ENCODE data around the gene NOS1AP. TPM values are rescaled to one million over a fixed set of nuclear protein-coding genes. Genes with fewer than 3 reads are reported as not detected.

The NOS1AP gene
- total RNA-seq, 2 experiments from 2014 or later, result not detected

DNA sequence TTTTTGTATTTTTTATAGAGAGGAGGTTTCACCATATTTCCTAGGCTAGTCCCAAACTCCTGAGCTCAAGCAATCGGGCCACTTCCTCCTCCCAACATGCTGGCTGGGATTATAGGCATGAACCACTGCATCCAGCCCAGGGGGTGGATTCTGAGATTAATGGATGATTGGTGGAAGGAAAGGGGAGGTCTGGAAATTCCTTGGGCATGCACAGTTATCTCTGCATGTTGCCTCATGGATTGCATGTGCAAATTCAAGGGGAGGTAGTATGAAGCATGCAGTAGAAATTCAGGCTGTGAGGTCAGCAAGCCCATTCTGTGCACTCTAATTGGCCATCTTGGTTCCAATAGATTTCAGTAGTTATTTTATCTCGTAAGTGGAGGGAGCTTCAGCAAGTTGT is 182.7 kb downstream of the NOS1AP start:
- DNase-seq, result no peak
- ATAC-seq, result no peak
- Mint-ChIP-seq H3K9me3 (ENCODE audit: low read depth) (no peaks in the 10 kb centered on the region), H3K4me3 (no peak overlapping the region), H3K27ac (no peak overlapping the region), H3K4me1 (no peaks in the 10 kb centered on the region), H3K27me3 (peaks cover 8% of the 10 kb centered on the region), H3K36me3 (no peaks in the 10 kb centered on the region)
- CTCF ChIA-PET, result no interaction called here

DNA sequence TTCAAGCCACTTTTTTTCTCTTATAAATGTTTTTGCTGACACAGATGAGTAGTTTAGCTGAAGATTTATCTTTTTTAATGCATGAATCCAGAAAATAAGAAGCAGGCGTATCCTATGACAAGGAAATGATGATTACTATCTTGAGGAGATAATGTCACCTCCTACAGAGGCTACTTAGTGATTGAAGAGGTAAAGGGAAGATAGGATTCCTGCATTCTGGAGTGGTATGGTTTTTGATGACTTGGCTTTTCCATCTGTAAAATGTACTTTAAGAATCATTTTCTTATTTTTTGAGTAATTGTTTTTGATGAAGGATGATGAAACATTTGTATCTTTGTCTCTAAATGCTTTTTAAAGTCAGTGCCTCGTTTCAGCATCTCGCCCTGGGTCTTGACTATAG is 184.3 kb downstream of the NOS1AP start:
- H3K27me3 Mint-ChIP-seq, result peaks cover 8% of the 10 kb centered on the region
- H3K36me3 Mint-ChIP-seq, result no peaks in the 10 kb centered on the region
- no peaks in the 10 kb centered on the region for H3K4me1 Mint-ChIP-seq
- no peaks in the 10 kb centered on the region for H3K9me3 Mint-ChIP-seq (ENCODE audit: low read depth)
- ATAC-seq, result no peak
- CTCF ChIA-PET, result interaction anchor here (1.3 kb wide), 1 partner anchor 14 kb away, joined by 3 read pairs; no protein-coding TSS in a partner anchor
- no peak overlapping the region for H3K27ac Mint-ChIP-seq
- DNase-seq, result no peak
- no peak overlapping the region for H3K4me3 Mint-ChIP-seq

DNA sequence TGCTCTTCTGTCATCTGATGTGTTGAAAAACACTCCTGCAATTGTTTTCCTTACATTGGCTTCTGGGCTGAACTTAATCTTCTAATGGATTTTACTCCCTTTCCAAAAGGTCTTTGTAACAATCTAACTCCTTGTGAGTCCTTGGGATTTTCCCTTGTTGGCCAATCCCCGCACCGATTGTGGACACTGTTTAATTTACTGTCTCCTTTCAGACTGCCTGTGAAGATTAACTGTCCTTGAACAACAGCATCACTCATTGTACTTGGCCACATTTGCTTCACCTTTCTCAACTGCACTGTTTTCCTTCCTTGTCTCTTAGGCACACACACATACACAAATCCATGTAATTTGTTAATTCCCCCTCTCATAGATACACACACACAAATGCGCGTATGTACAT is 186.8 kb downstream of the NOS1AP start:
- no peak overlapping the region for H3K4me3 Mint-ChIP-seq

DNA sequence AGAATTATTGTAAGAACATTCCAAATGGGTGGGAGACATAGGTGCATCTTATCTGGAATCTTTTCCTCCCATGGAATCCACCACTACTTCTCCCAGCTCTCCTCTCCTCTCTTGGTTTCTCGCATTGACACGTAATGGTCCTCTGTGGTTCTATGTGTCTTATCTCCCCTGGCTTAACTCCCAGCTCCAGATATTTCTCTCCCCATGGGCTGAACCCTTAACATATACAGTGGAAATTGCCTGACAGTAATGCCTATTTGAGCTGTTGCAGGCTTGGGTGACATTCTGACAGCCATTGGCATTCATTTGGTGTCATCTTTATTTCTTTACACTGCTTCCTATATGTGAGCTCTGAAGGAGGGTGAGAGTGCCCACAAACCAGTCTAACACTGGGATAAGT is 188.9 kb downstream of the NOS1AP start:
- H3K9me3 Mint-ChIP-seq (ENCODE audit: low read depth), result no peaks in the 10 kb centered on the region
- CTCF ChIA-PET, result no interaction called here
- no peak overlapping the region for H3K27ac Mint-ChIP-seq
- no peaks in the 10 kb centered on the region for H3K36me3 Mint-ChIP-seq
- no peak overlapping the region for H3K4me3 Mint-ChIP-seq
- DNase-seq (no peak), ATAC-seq (no peak)
- H3K4me1 Mint-ChIP-seq, result no peaks in the 10 kb centered on the region
- peaks cover 23% of the 10 kb centered on the region for H3K27me3 Mint-ChIP-seq

More for the DNA sequence above, 186.8 kb downstream of the NOS1AP start:
- Mint-ChIP-seq H3K9me3 (ENCODE audit: low read depth) (no peaks in the 10 kb centered on the region), H3K4me1 (no peaks in the 10 kb centered on the region), H3K27me3 (peaks cover 14% of the 10 kb centered on the region), H3K36me3 (no peaks in the 10 kb centered on the region), H3K27ac (no peak overlapping the region)
- ATAC-seq (no peak), DNase-seq (no peak)
- CTCF ChIA-PET, result no interaction called here

DNA sequence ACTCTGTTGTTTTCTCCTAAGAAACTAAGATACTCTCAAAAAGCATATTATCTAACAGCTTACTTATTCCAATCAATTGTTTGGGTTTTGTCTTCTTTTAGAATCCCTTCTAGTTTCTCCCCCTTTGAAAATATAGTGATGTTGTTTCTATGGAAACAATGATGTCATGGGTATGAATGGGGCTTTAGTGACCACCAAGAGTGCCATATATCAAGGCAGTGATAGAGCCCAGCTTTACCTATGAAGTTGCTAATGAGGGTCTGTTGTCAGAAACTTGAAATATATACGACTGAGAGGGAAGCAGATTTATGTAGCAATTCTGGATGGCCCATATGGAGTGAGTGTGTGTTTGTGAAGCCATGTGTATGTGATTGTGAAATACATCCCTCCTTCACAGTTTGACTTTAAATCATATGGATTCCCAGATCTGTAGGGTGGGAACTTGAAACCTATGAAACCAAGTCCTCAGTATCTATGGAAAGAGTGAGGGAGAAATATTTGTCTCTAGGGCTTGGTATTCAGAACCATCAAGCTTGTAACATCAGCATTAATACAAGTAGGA is 190.5 kb downstream of the NOS1AP start:
- CTCF ChIA-PET, result no interaction called here

DNA sequence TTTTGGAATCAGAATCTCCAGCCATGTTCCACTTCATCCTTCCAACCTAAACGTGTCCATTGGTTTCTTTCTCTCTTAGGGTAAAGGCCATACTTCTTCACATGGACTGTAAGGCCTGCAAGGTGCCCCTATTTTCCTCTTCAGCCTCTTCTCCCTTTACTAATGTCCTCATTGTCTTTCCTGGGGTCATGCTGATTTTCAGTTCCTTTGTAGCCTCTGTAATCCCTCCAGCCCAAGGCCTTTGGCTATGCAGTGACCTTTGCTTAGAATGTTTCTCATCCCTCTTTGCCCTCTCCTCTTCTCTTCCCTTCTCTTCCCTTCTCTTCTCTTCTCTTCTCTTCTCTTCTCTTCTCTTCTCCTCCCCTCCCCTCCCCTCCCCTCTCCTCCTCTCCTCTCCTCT is 194.6 kb downstream of the NOS1AP start:
- DNase-seq (no peak), ATAC-seq (no peak)
- Mint-ChIP-seq H3K4me3 (no peak overlapping the region), H3K27ac (no peak overlapping the region), H3K4me1 (no peaks in the 10 kb centered on the region), H3K36me3 (no peaks in the 10 kb centered on the region), H3K27me3 (peaks cover 43% of the 10 kb centered on the region), H3K9me3 (ENCODE audit: low read depth) (no peaks in the 10 kb centered on the region)
- CTCF ChIA-PET, result no interaction called here

More for the DNA sequence above, 190.5 kb downstream of the NOS1AP start:
- Mint-ChIP-seq H3K9me3 (ENCODE audit: low read depth) (no peaks in the 10 kb centered on the region), H3K36me3 (no peaks in the 10 kb centered on the region), H3K27me3 (peaks cover 28% of the 10 kb centered on the region), H3K4me3 (no peak overlapping the region), H3K27ac (no peak overlapping the region), H3K4me1 (no peaks in the 10 kb centered on the region)
- ATAC-seq, result no peak
- no peak for DNase-seq

DNA sequence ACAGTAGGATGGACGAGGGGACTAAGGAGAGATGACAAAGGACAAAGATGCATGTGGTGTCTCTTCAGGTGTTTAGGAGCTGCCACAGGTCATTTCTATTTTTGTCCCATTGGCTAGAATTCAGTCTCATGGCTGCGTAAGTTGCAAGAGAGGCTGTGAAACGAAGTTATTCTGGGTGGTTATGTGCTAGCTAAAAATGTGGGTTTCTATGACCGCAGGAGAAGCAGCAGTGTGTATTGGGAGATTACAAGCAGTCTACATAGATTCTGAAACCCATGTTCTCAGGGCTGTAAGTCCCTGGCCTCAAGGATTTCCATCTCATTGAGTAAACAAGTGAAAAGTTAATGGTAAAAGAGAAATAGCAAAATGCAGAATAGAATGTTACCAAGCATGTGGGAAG is 196.5 kb downstream of the NOS1AP start:
- peaks cover 41% of the 10 kb centered on the region for H3K27me3 Mint-ChIP-seq
- CTCF ChIA-PET, result no interaction called here
- no peak overlapping the region for H3K27ac Mint-ChIP-seq
- H3K9me3 Mint-ChIP-seq (ENCODE audit: low read depth), result no peaks in the 10 kb centered on the region
- DNase-seq (no peak), ATAC-seq (no peak)
- no peaks in the 10 kb centered on the region for H3K36me3 Mint-ChIP-seq
- H3K4me1 Mint-ChIP-seq, result no peaks in the 10 kb centered on the region
- no peak overlapping the region for H3K4me3 Mint-ChIP-seq

DNA sequence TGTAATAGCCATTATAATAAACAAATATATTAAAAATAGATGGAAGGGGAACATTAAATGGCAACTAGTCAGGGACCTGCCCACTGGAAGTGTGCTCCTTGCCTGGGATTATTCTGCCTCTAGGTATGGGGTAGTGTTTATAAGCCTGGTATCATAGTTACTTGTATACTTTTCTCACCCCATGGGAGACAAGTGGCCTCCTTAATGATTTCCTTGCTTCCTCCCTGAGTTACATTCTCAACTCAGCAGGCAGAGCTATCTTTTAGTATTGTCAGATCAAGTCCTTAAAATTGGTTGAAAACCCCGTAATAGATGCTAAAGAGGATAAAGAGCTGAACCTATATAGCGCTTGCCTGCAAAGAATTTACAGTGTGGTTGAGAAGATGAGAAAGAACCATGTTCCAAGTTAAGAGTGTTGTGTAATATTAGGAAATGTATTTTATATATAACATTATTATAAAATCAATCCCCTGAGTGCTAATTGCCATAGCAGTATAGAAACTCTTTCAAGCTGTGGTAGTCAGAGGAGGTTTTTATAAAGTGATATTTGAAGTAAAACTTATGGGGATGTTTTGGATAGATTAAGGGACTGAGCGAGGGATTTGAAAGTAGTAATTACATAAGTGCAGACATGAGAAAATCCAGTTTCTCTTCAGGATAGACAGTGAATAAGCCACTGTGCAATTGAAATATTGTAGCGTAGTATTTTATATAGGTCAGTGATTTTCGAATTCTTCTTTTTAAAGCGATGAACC is 200.7 kb downstream of the NOS1AP start:
- no peaks in the 10 kb centered on the region for H3K9me3 Mint-ChIP-seq (ENCODE audit: low read depth)
- H3K4me3 Mint-ChIP-seq, result no peak overlapping the region
- no peaks in the 10 kb centered on the region for H3K4me1 Mint-ChIP-seq
- peaks cover 21% of the 10 kb centered on the region for H3K27me3 Mint-ChIP-seq
- no peaks in the 10 kb centered on the region for H3K36me3 Mint-ChIP-seq
- no peak for DNase-seq
- CTCF ChIA-PET, result interaction anchor here (1.0 kb wide), 1 partner anchor 151 kb away, joined by 3 read pairs; no protein-coding TSS in a partner anchor
- H3K27ac Mint-ChIP-seq, result no peak overlapping the region
- ATAC-seq, result no peak

DNA sequence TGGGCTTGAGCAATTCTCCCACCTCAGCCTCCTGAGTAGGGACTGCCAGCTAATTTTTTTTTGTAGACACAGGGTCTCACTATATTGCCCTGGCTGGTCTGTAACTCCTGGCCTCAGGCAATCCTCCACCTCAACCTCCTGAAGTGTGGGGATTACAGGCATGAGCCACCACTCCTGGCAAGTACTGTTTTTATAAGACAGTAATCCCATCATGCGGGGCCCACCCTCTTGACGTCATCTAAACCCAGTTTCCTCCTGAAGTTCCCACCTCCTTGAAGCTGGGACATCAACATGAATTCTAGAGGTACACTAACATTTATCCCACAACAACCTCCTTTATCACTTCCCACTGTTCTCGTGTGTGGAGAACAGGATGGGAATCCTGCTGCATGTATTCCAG is 202.5 kb downstream of the NOS1AP start:
- no peak for ATAC-seq
- Mint-ChIP-seq H3K36me3 (no peaks in the 10 kb centered on the region), H3K9me3 (ENCODE audit: low read depth) (no peaks in the 10 kb centered on the region), H3K4me1 (no peaks in the 10 kb centered on the region), H3K27ac (no peak overlapping the region), H3K4me3 (no peak overlapping the region), H3K27me3 (peaks cover 15% of the 10 kb centered on the region)
- CTCF ChIA-PET, result no interaction called here
- no peak for DNase-seq

DNA sequence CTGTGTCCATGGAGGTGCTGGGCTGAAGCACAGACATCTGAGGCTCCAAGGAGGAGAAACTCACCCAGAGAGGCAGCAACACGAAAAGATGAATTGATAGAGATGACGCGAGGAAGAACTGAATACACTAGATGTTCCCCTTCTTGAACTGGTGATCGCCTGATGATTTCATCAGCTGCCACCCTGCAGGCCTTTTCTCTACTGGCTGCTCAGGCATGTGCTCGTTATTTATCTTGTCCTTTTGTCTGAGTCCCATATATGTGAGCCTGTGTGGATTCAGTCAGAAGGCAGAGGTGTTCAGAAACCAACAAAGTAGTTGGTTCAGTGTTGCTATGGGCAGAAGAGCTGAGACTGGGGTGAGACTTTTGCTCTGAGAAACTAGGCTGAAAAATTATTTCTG is 202.9 kb downstream of the NOS1AP start:
- Mint-ChIP-seq H3K4me3 (no peak overlapping the region), H3K27me3 (peaks cover 11% of the 10 kb centered on the region), H3K9me3 (ENCODE audit: low read depth) (no peaks in the 10 kb centered on the region), H3K27ac (no peak overlapping the region), H3K4me1 (no peaks in the 10 kb centered on the region), H3K36me3 (no peaks in the 10 kb centered on the region)
- ATAC-seq (no peak), DNase-seq (no peak)
- CTCF ChIA-PET, result no interaction called here

DNA sequence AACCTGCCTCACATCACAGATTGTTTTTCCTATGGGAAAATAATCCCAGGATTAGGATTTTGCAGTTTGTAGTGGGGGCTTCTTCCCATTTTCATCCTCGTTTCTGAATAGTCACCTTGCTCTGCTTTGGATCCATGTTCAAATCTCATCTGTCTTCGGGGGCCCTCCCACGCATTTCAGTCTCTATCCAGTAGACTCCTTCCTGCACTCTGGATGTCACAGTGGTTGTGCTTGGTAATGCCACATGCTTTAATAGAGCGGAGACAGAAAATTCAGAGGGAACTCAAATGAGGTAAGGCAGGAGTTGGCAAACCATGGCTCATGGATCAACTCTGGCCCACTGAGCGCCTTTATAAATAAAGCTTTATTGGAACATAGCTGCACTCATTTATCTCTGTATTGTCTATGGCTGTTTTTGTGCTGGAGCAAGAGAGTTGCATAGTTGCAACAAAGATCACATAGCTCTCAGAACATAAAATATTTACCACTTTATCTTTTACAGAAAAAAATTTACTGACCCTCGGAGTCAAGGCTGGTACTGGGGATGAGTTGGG is 206.2 kb downstream of the NOS1AP start:
- no peaks in the 10 kb centered on the region for H3K36me3 Mint-ChIP-seq
- no peak for ATAC-seq
- no peak overlapping the region for H3K27ac Mint-ChIP-seq
- peaks cover 17% of the 10 kb centered on the region for H3K27me3 Mint-ChIP-seq
- no peaks in the 10 kb centered on the region for H3K4me1 Mint-ChIP-seq
- no peak for DNase-seq
- CTCF ChIA-PET, result interaction anchor here (0.7 to 1.2 kb wide), 3 partner anchors 25 to 228 kb away, joined by 3 to 8 read pairs (median 3); no protein-coding TSS in a partner anchor
- no peak overlapping the region for H3K4me3 Mint-ChIP-seq
- no peaks in the 10 kb centered on the region for H3K9me3 Mint-ChIP-seq (ENCODE audit: low read depth)

DNA sequence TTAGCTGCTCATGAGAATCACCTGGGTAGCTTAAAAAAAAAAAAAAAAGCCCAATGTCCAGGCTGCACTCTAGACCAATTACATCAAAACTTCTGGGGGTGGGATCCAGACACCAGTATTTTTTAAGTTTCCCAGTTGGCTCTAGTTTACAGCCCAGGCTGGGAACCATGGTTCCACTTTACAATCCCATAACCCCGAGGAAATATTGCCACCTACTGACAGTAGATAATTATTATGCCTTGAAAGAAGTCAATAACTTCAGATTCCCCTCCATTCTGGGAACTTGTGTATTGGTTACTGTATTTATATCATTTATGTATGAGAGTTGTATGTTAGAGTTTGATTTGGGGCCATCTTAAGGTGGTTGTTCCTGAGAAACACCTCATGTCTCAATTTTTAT is 207.0 kb downstream of the NOS1AP start:
- ATAC-seq (no peak), DNase-seq (no peak)
- Mint-ChIP-seq H3K4me3 (no peak overlapping the region), H3K9me3 (ENCODE audit: low read depth) (no peaks in the 10 kb centered on the region), H3K27ac (no peak overlapping the region), H3K27me3 (peaks cover 17% of the 10 kb centered on the region), H3K4me1 (no peaks in the 10 kb centered on the region), H3K36me3 (no peaks in the 10 kb centered on the region)
- CTCF ChIA-PET, result interaction anchor here (0.7 to 1.2 kb wide), 3 partner anchors 26 to 229 kb away, joined by 3 to 8 read pairs (median 3); no protein-coding TSS in a partner anchor

DNA sequence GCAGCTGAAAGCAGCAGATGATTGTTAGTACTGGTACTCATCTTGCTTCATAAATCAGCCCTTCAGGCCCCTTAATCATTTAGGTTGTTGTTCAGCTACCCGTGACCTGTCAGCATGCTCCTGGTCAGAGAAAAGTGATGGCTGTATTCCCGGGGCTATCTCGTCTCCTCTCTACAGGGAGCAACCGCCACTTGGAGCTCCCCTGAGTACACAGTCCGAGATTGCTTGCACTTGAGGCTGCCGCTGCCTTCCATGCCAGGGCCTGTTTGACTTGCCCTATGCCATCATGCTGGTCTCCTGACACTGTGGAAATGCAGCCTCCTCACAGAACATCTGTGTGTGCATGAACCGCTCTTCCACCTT is 209.6 kb downstream of the NOS1AP start:
- Mint-ChIP-seq H3K9me3 (ENCODE audit: low read depth) (no peaks in the 10 kb centered on the region), H3K4me3 (no peak overlapping the region), H3K27me3 (peaks cover 20% of the 10 kb centered on the region), H3K27ac (no peak overlapping the region), H3K36me3 (no peaks in the 10 kb centered on the region), H3K4me1 (no peaks in the 10 kb centered on the region)
- CTCF ChIA-PET, result no interaction called here
- no peak for ATAC-seq
- no peak for DNase-seq

DNA sequence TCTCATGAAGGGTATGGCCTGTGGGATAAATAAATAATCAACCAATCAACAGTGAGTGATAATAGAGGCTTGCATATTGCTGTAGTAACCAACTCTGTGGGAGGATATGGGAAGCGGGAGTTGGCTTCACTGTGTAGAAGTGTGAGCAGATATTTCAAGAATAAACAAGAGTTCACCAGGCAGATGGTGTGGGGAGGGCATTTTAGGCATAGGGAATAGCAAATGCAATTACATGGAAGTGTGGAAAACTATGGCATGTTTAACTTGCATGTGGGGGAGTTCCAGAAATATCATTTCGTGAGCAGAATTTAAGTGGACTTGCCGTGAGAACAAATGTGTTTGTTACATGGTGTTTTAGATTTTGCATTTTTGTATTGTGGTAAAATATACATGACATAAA is 211.9 kb downstream of the NOS1AP start:
- Mint-ChIP-seq H3K27ac (no peak overlapping the region), H3K36me3 (no peaks in the 10 kb centered on the region), H3K27me3 (peaks cover 34% of the 10 kb centered on the region), H3K4me1 (no peaks in the 10 kb centered on the region), H3K9me3 (ENCODE audit: low read depth) (no peaks in the 10 kb centered on the region), H3K4me3 (no peak overlapping the region)
- DNase-seq, result no peak
- CTCF ChIA-PET, result no interaction called here
- no peak for ATAC-seq

Data from activated CD8-positive, alpha-beta memory T cell treated with anti-CD3 and anti-CD28 coated beads, Interleukin-2, amount 10 ng/mL, durations not matched to agents 7 days and 5 days (primary cell).